Uterus (tissue), 2 donors: ENCODE results near the gene ETF1.

Experiments used
- CTCF ChIP-seq, 4 experiments: fragments of 200-600 bp in 2 of 4; fragments of 450-650 bp in 2 of 4; sonication (generic) in 2 of 4; IDR thresholded peaks; one replicate each; pipeline ENCODE4 v1.5.1; 2016 to 2019; ENCODE audit warnings: antibody characterized with exemption in 4 of 4, mild to moderate bottlenecking in 2 of 4, moderate library complexity in 1 of 4
- POLR2A ChIP-seq, 2 donors: fragments of 450-650 bp; IDR thresholded peaks; one replicate each; pipeline ENCODE4 v1.6.1; 2016; ENCODE audit warnings: antibody characterized with exemption in 2 of 2, mild to moderate bottlenecking in 1 of 2, moderate library complexity in 1 of 2

GRCh38 chr5:138491284-138491648 is 51.8 kb downstream of the ETF1 start:
- no peak for TF ChIP-seq CTCF (IDR thresholded peaks at IDR 0.05)
- no peak for TF ChIP-seq POLR2A (IDR thresholded peaks at IDR 0.05)
